Activated CD4-positive, alpha-beta T cell treated with anti-CD3 and anti-CD28 coated beads for 24 hours (primary cell): ENCODE results near the gene BSN.
"Not testable (repeated sequence)": the region's sequence is repeated elsewhere in the genome, so short reads cannot be mapped to it uniquely, and the experiment has no call there.

Source experiments
- DNase-seq, 2 donors: peaks; one replicate each; pipeline ENCODE4 v3.0.0-alpha.2; 2020; ENCODE audit warnings: low read depth in 2 of 2

BSN gene

GRCh38 chr3:49695350-49696015, 141.2 kb downstream of the BSN start:
- not testable (repeated sequence) for DNase-seq

GRCh38 chr3:49699281-49699979, 145.2 kb downstream of the BSN start:
- no peak for DNase-seq

- no peak for DNase-seq
These were observed 145.7 kb downstream of the BSN start for GRCh38 chr3:49700014-49700413.

- DNase-seq, result no peak
These were observed 146.3 kb downstream of the BSN start for GRCh38 chr3:49700453-49701128.

- no peak for DNase-seq
These were observed 147.3 kb downstream of the BSN start for GRCh38 chr3:49701388-49702077.

GRCh38 chr3:49702672-49703071, 148.4 kb downstream of the BSN start:
- DNase-seq, result no peak

- DNase-seq, result peak; percentile 44 to 45
These were observed 149.2 kb downstream of the BSN start for GRCh38 chr3:49703443-49703927.

GRCh38 chr3:49703956-49704355, 149.7 kb downstream of the BSN start:
- DNase-seq, result no peak

GRCh38 chr3:49704629-49705028, 150.4 kb downstream of the BSN start:
- no peak for DNase-seq

- no peak for DNase-seq
These were observed 151.2 kb downstream of the BSN start for GRCh38 chr3:49705390-49705960.

- no peak for DNase-seq
These were observed 152.3 kb downstream of the BSN start for GRCh38 chr3:49706456-49707112.

GRCh38 chr3:49707113-49707480, 152.8 kb downstream of the BSN start:
- no peak for DNase-seq

- no peak for DNase-seq
These were observed 155.6 kb downstream of the BSN start for GRCh38 chr3:49709852-49710251.

- no peak for DNase-seq
These were observed 157.2 kb downstream of the BSN start for GRCh38 chr3:49711489-49711888.

- DNase-seq, result no peak
These were observed 157.9 kb downstream of the BSN start for GRCh38 chr3:49712166-49712565.

GRCh38 chr3:49712631-49713317, 158.5 kb downstream of the BSN start:
- no peak for DNase-seq

- DNase-seq, result no peak
These were observed 159.2 kb downstream of the BSN start for GRCh38 chr3:49713336-49714105.

GRCh38 chr3:49714728-49715550, 160.7 kb downstream of the BSN start:
- no peak for DNase-seq

GRCh38 chr3:49715611-49716121, 161.4 kb downstream of the BSN start:
- no peak for DNase-seq
